GM19023 (cell line): Measurements from ENCODE around the gene COBL.

ENCODE experiments used
- ATAC-seq: cut with Tn5 transposase; IDR thresholded peaks from one replicate; pipeline ENCODE4 v1.9.1; 2021; ENCODE audit warnings: mild to moderate bottlenecking, moderate library complexity; ENCODE audit not compliant: unreplicated experiment

The COBL gene

GRCh38 chr7:51235593-51236313, 80.9 kb downstream of the COBL start:
- ATAC-seq, result no peak

- no peak for ATAC-seq
These were observed 81.8 kb downstream of the COBL start for GRCh38 chr7:51234609-51235308.

GRCh38 chr7:51234139-51234538, 82.5 kb downstream of the COBL start:
- no peak for ATAC-seq

GRCh38 chr7:51233374-51233773, 83.2 kb downstream of the COBL start:
- ATAC-seq, result no peak

- ATAC-seq, result no peak
These were observed 85.9 kb downstream of the COBL start for GRCh38 chr7:51230723-51231122.

- no peak for ATAC-seq
These were observed 86.3 kb downstream of the COBL start for GRCh38 chr7:51230324-51230625.

GRCh38 chr7:51229620-51230323, 86.8 kb downstream of the COBL start:
- ATAC-seq, result no peak

- no peak for ATAC-seq
These were observed 87.5 kb downstream of the COBL start for GRCh38 chr7:51229106-51229537.

GRCh38 chr7:51228386-51228958, 88.1 kb downstream of the COBL start:
- ATAC-seq, result no peak

GRCh38 chr7:51227861-51228260, 88.7 kb downstream of the COBL start:
- no peak for ATAC-seq

- no peak for ATAC-seq
These were observed 89.6 kb downstream of the COBL start for GRCh38 chr7:51226916-51227535.

- no peak for ATAC-seq
These were observed 90.4 kb downstream of the COBL start for GRCh38 chr7:51226063-51226755.

GRCh38 chr7:51224811-51225595, 91.6 kb downstream of the COBL start:
- ATAC-seq, result no peak

- ATAC-seq, result no peak
These were observed 93.1 kb downstream of the COBL start for GRCh38 chr7:51223505-51223904.

- no peak for ATAC-seq
These were observed 93.7 kb downstream of the COBL start for GRCh38 chr7:51222916-51223315.

GRCh38 chr7:51220226-51220625, 96.4 kb downstream of the COBL start:
- no peak for ATAC-seq

- ATAC-seq, result no peak
These were observed 97.2 kb downstream of the COBL start for GRCh38 chr7:51219261-51219988.

GRCh38 chr7:51217804-51218203, 98.8 kb downstream of the COBL start:
- no peak for ATAC-seq

- ATAC-seq, result no peak
These were observed 102.5 kb downstream of the COBL start for GRCh38 chr7:51214098-51214497.
